SK-N-SH treated with all-trans-retinoic acid at 6 μM for 48 hours (cell line): ENCODE data around the gene INHBB.

Source experiments
- ATAC-seq: fragments of 200-7000 bp; cut with Tn5 transposase; 3 replicates; pipeline ENCODE4 v1.9.1; 2020; ENCODE audit warnings: mild to moderate bottlenecking, moderate library complexity
- ARNTL ChIP-seq: fragments of 450-650 bp; formaldehyde crosslinking; IDR thresholded peaks from 2 replicates; pipeline ENCODE4 v1.5.0; 2020; ENCODE audit warnings: low read depth, mild to moderate bottlenecking, moderate library complexity, borderline replicate concordance
- CREB5 ChIP-seq: fragments of 250-450 bp; sonication (Bioruptor Pico); IDR thresholded peaks from 2 replicates; pipeline ENCODE4 v1.5.1; 2020; ENCODE audit warnings: low read depth, mild to moderate bottlenecking, moderate library complexity
- CSDC2 ChIP-seq: fragments of 250-450 bp; sonication (Bioruptor Pico); IDR thresholded peaks from 2 replicates; pipeline ENCODE4 v1.5.0; 2020; ENCODE audit warnings: mild to moderate bottlenecking, moderate library complexity
- CSRNP3 ChIP-seq: fragments of 250-450 bp; sonication (Bioruptor Pico); IDR thresholded peaks from 2 replicates; pipeline ENCODE4 v1.5.1; 2021; ENCODE audit warnings: mild to moderate bottlenecking, moderate library complexity
- ESRRG ChIP-seq: fragments of 250-450 bp; sonication (Bioruptor Pico); IDR thresholded peaks from 2 replicates; pipeline ENCODE4 v1.6.1; 2021; ENCODE audit warnings: mild to moderate bottlenecking
- GLIS3 ChIP-seq: fragments of 250-450 bp; sonication (Bioruptor Pico); IDR thresholded peaks from 2 replicates; pipeline ENCODE4 v1.5.0; 2020; ENCODE audit warnings: mild to moderate bottlenecking, moderate library complexity
- ISL1 ChIP-seq: fragments of 250-450 bp; sonication (Bioruptor Pico); IDR thresholded peaks from 2 replicates; pipeline ENCODE4 v2.1.2; 2022; ENCODE audit warnings: mild to moderate bottlenecking, moderate library complexity
- PATZ1 ChIP-seq: fragments of 250-450 bp; sonication (Bioruptor Pico); IDR thresholded peaks from 2 replicates; pipeline ENCODE4 v1.8.0; 2020; ENCODE audit warnings: mild to moderate bottlenecking, moderate library complexity, borderline replicate concordance
- PPARA ChIP-seq: fragments of 250-450 bp; sonication (Bioruptor Pico); IDR thresholded peaks from 2 replicates; pipeline ENCODE4 v1.5.0; 2020; ENCODE audit warnings: mild to moderate bottlenecking, borderline replicate concordance
- RARB ChIP-seq: fragments of 250-450 bp; sonication (Bioruptor Pico); IDR thresholded peaks from 2 replicates; pipeline ENCODE4 v1.8.0; 2021; ENCODE audit warnings: mild to moderate bottlenecking, moderate library complexity
- SNAI2 ChIP-seq: fragments of 250-450 bp; sonication (Bioruptor Pico); IDR thresholded peaks from 2 replicates; pipeline ENCODE4 v1.5.0; 2020; ENCODE audit warnings: mild to moderate bottlenecking, moderate library complexity
- TCF4 ChIP-seq: fragments of 250-450 bp; sonication (Bioruptor Pico); IDR thresholded peaks from 2 replicates; pipeline ENCODE4 v1.8.0; 2021; ENCODE audit warnings: mild to moderate bottlenecking, moderate library complexity, borderline replicate concordance
- TOX ChIP-seq: fragments of 250-450 bp; sonication (Bioruptor Pico); IDR thresholded peaks from 2 replicates; pipeline ENCODE4 v1.8.0; 2021; ENCODE audit warnings: mild to moderate bottlenecking, moderate library complexity, borderline replicate concordance
- TSHZ2 ChIP-seq: fragments of 250-450 bp; sonication (Bioruptor Pico); IDR thresholded peaks from 2 replicates; pipeline ENCODE4 v1.5.0; 2020; ENCODE audit warnings: mild to moderate bottlenecking, moderate library complexity
- ZC3H10 ChIP-seq: fragments of 250-450 bp; sonication (Bioruptor Pico); IDR thresholded peaks from 2 replicates; pipeline ENCODE4 v1.5.1; 2021; ENCODE audit warnings: mild to moderate bottlenecking, moderate library complexity
- ZFP3 ChIP-seq: fragments of 250-450 bp; sonication (Bioruptor Pico); IDR thresholded peaks from 2 replicates; pipeline ENCODE4 v1.5.0; 2020; ENCODE audit warnings: mild to moderate bottlenecking, moderate library complexity
- ZNF565 ChIP-seq: fragments of 450-650 bp; formaldehyde crosslinking; conservative IDR thresholded peaks from 2 replicates; pipeline ENCODE4 v1.5.0; 2020; ENCODE audit warnings: low read depth, mild to moderate bottlenecking, moderate library complexity
- ZNF70 ChIP-seq: fragments of 450-650 bp; formaldehyde crosslinking; IDR thresholded peaks from 2 replicates; pipeline ENCODE4 v1.5.0; 2020; ENCODE audit warnings: mild to moderate bottlenecking, moderate library complexity
- ZNF8 ChIP-seq: fragments of 450-650 bp; formaldehyde crosslinking; IDR thresholded peaks from 2 replicates; pipeline ENCODE4 v1.5.0; 2020; ENCODE audit warnings: mild to moderate bottlenecking, moderate library complexity

INHBB gene

GRCh38 chr2:120347396-120348060, 1.6 kb downstream of the INHBB start (continued):
- TF ChIP-seq TSHZ2 (CRISPR knock-in tag) = no peak

GRCh38 chr2:120348134-120348736, 2.3 kb downstream of the INHBB start:
- TF ChIP-seq GLIS3 (no peak), TOX (CRISPR knock-in tag) (no peak), ESRRG (no peak), ZNF8 (no peak), ZNF70 (CRISPR knock-in tag) (no peak), SNAI2 (CRISPR knock-in tag) (no peak), ARNTL (CRISPR knock-in tag) (no peak), CSRNP3 (no peak), PPARA (CRISPR knock-in tag) (no peak), TSHZ2 (CRISPR knock-in tag) (no peak), ISL1 (CRISPR knock-in tag) (no peak), RARB (CRISPR knock-in tag) (no peak), PATZ1 (CRISPR knock-in tag) (no peak), ZNF565 (CRISPR knock-in tag) (no peak), ZC3H10 (CRISPR knock-in tag) (no peak)
- TF ChIP-seq, all 23 proteins: peak for 0
- ATAC-seq = no peak

- no peak for ATAC-seq
- TF ChIP-seq RARB (CRISPR knock-in tag) (no peak), CREB5 (CRISPR knock-in tag) (no peak), ZFP3 (no peak), CSRNP3 (no peak), TSHZ2 (CRISPR knock-in tag) (no peak), TOX (CRISPR knock-in tag) (no peak), CSDC2 (CRISPR knock-in tag) (no peak), TCF4 (no peak), ZNF565 (CRISPR knock-in tag) (no peak)
Measured at GRCh38 chr2:120348737-120349439, 3.0 kb downstream of the INHBB start.
